C4-2B (cell line): ENCODE measurements around the gene FAM184A.

Source experiments
- CTCF ChIP-seq: fragments of 450-650 bp; conservative IDR thresholded peaks from 2 replicates; pipeline ENCODE4 v1.5.1; 2017; ENCODE audit warnings: mild to moderate bottlenecking
- ZFX ChIP-seq: fragments of 450-650 bp; IDR thresholded peaks from 2 replicates; pipeline ENCODE4 v1.6.1; 2017

- TF ChIP-seq CTCF (no peak), ZFX (no peak)
Measured at GRCh38 chr6:118980063-118980462, 98.4 kb downstream of the FAM184A start.
